HepG2 (cell line): ENCODE results near the gene NUBP2. TPM values are rescaled to one million over a fixed set of nuclear protein-coding genes. Genes with fewer than 3 reads are reported as not detected.

Source experiments
- ATAC-seq: fragments of 200-7000 bp; cut with Tn5 transposase; 3 replicates; pipeline ENCODE4 v1.9.1; 2020; ENCODE audit warnings: mild to moderate bottlenecking, moderate library complexity
- BruUV-seq: library from RNA; stranded (reverse); fragments of 400-500 nt; replicated peaks from 2 replicates; lab custom pipeline; 2021; lab: Mats Ljungman, UMichigan
- CTCF ChIA-PET: fragments of 300-600 bp; formaldehyde crosslinking; extraction: SDS; loops from one replicate; lab custom pipeline; 2021; ENCODE audit warnings: low total read pairs, inconsistent platforms, low intra/inter-chr PET ratio; lab: Yijun Ruan, JAX
- POLR2A ChIA-PET: fragments of 350-600 bp; sonication (Branson Sonifier 250); formaldehyde crosslinking; loops from one replicate; lab custom pipeline; 2020; ENCODE audit warnings: antibody characterized with exemption, inconsistent platforms; lab: Yijun Ruan, JAX
- DNase-seq: peaks from one replicate; pipeline ENCODE4 v3.0.0-alpha.2; 2015; ENCODE audit warnings: low spot score
- FAIRE-seq: peaks from 3 replicates; lab custom pipeline; 2011; peaks lifted over from hg19 to GRCh38; lab: Jason Lieb, UNC
- H2AFZ ChIP-seq: one replicate; pipeline ENCODE4 v1.6.1; 2011; ENCODE audit warnings: low read length, inconsistent platforms
- H3K27ac ChIP-seq: fragments of 300-600 bp; 3 replicates; pipeline ENCODE4 v1.8.0; 2011; ENCODE audit warnings: mixed run types, mild to moderate bottlenecking, mixed read lengths, low read length, inconsistent platforms; ENCODE audit not compliant: insufficient read depth; ENCODE audit errors: extremely low read length
- H3K27me3 ChIP-seq, 2 experiments: fragments of 200-600 bp in 1 of 2; 2 replicates in 1 of 2; 3 replicates in 1 of 2; pipeline versions ENCODE4 v1.6.0 to v1.8.0; 2011; ENCODE audit warnings: low read length in 2 of 2, mild to moderate bottlenecking in 2 of 2, moderate library complexity in 2 of 2, inconsistent platforms in 1 of 2; ENCODE audit not compliant: insufficient read depth in 2 of 2, control insufficient read depth in 1 of 2
- H3K36me3 ChIP-seq, 2 experiments: fragments of 200-600 bp in 1 of 2; replicated peaks in 1 of 2; 2 replicates in 1 of 2; 3 replicates in 1 of 2; pipeline versions ENCODE4 v1.5.1 to v1.8.0; 2011; ENCODE audit warnings: low read length in 2 of 2, inconsistent platforms in 1 of 2; ENCODE audit not compliant: insufficient read depth in 2 of 2, control insufficient read depth in 1 of 2
- H3K4me1 ChIP-seq: 2 replicates; pipeline ENCODE4 v1.5.1; 2012; ENCODE audit warnings: low read length, inconsistent platforms; ENCODE audit not compliant: insufficient read depth
- H3K4me2 ChIP-seq: 2 replicates; pipeline ENCODE4 v1.6.0; 2011; ENCODE audit warnings: low read depth, low read length, inconsistent platforms
- H3K4me3 ChIP-seq, 3 experiments: fragments of 200-600 bp in 1 of 3; sonication (generic), shearing (Covaris generic) in 1 of 3; replicated peaks in 1 of 3; 2 replicates each; pipeline ENCODE4 v1.5.1; 2011 to 2016; ENCODE audit warnings: low read length in 3 of 3, inconsistent platforms in 2 of 3, low read depth in 2 of 3, mild to moderate bottlenecking in 2 of 3, control low read depth in 1 of 3, mixed read lengths in 1 of 3; ENCODE audit not compliant: insufficient read depth in 1 of 3
- H3K79me2 ChIP-seq: one replicate; pipeline ENCODE4 v1.6.1; 2011; ENCODE audit warnings: low read length, inconsistent platforms; ENCODE audit not compliant: insufficient read depth
- H3K9ac ChIP-seq: 2 replicates; pipeline ENCODE4 v1.6.0; 2011; ENCODE audit warnings: mild to moderate bottlenecking, low read depth, low read length, inconsistent platforms; ENCODE audit not compliant: insufficient read depth
- H3K9me3 ChIP-seq: 2 replicates; pipeline ENCODE4 v1.5.1; 2012; ENCODE audit warnings: mild to moderate bottlenecking, low read length
- H4K20me1 ChIP-seq: 2 replicates; pipeline ENCODE4 v1.6.0; 2011; ENCODE audit warnings: inconsistent platforms, mild to moderate bottlenecking, low read length, moderate library complexity; ENCODE audit not compliant: insufficient read depth
- AGO1 ChIP-seq: fragments of 200-400 bp; formaldehyde crosslinking; IDR thresholded peaks from 2 replicates; pipeline ENCODE4 v1.6.1; 2017; ENCODE audit warnings: mild to moderate bottlenecking, low read depth, low read length, moderate library complexity; ENCODE audit not compliant: poor library complexity, severe bottlenecking
- KDM3A ChIP-seq: IDR thresholded peaks from 2 replicates; pipeline ENCODE4 v1.6.1; 2018; ENCODE audit warnings: low read depth, missing compliant biosample characterization
- MEIS2 ChIP-seq: sonication (generic); formaldehyde crosslinking; IDR thresholded peaks from 2 replicates; pipeline ENCODE4 v1.9.0; 2021; ENCODE audit warnings: mild to moderate bottlenecking, missing genetic modification reagents
- ZBTB49 ChIP-seq: sonication (generic); formaldehyde crosslinking; IDR thresholded peaks from 2 replicates; pipeline ENCODE4 v1.4.0; 2020; ENCODE audit warnings: missing genetic modification reagents, borderline replicate concordance
- ZNF768 ChIP-seq: sonication (generic); formaldehyde crosslinking; IDR thresholded peaks from 2 replicates; pipeline ENCODE4 v1.4.0; 2020; ENCODE audit warnings: missing genetic modification reagents
- ZNF770 ChIP-seq: sonication (generic); formaldehyde crosslinking; IDR thresholded peaks from 2 replicates; pipeline ENCODE4 v1.5.0; 2020; ENCODE audit warnings: mild to moderate bottlenecking, missing genetic modification reagents
- WGBS: methylation state at CpG from one replicate; pipeline ENCODE4 v1.1.6; 2017; ENCODE audit warnings: low lambda C conversion rate; 5-methylcytosine and 5-hydroxymethylcytosine counted together
- in situ Hi-C: cut with HindIII; loops from 2 replicates; pipeline ENCODE4 v1.10.0; 2017; ENCODE audit warnings: low pct_unique_long_range_greater_than_20kb; ENCODE audit not compliant: extremely low pct_ligation_motif_present
- intact Hi-C: fragments of 100-400 bp; cut with micrococcal nuclease; formaldehyde crosslinking; loops from one replicate; pipeline ENCODE4 v1.10.0; 2022; ENCODE audit not compliant: unreplicated experiment
- polyA plus RNA-seq, 8 experiments: library from polyadenylated mRNA; depleted of rRNA in 3 of 8; stranded (reverse) in 7 of 8; unstranded in 1 of 8; fragments of >200 nt; fragmentation: Illumina TruSeq in 4 of 8; extraction: Trizol in 4 of 8; gene quantifications; 2 replicates each; pipeline versions ENCODE4 v1.2.1 to v1.2.3, GENCODE V29; 2011 to 2016; ENCODE audit warnings: low read depth in 4 of 8, missing spikeins in 1 of 8, mixed read lengths in 1 of 8; ENCODE audit not compliant: insufficient read depth in 1 of 8
- total RNA-seq, 5 experiments: library from RNA; depleted of rRNA; stranded (reverse); fragments of >200 nt; fragmentation: Illumina TruSeq; extraction: Trizol; gene quantifications; 2 replicates each; pipeline ENCODE4 v1.2.3, GENCODE V29; 2016; ENCODE audit warnings: low read depth in 1 of 5

NUBP2 gene
- total and polyA plus RNA-seq, 2 of the 13 experiments (the other 11 are each of a cell fraction or from before 2014, with no cell fraction given) = 25.7 to 61.5 TPM

GRCh38 chr16:1780677-1781072 is 2.1 kb upstream of the NUBP2 start:
- ChIA-PET CTCF (no interaction called here), POLR2A (interaction anchor here (1.2 kb wide), 1 partner anchor 13 kb away, joined by 5 read pairs; the partner anchor contains the start of gene IGFALS)
- Histone ChIP-seq H3K4me1 (peaks cover 22% of the 10 kb centered on the region), H3K9ac (no peak overlapping the region), H2AFZ (no peak overlapping the region), H3K79me2 (peaks cover 22% of the 10 kb centered on the region), H3K4me3 (no peak overlapping the region), H3K9me3 (no peaks in the 10 kb centered on the region), H3K36me3 (peaks cover 4 to 10% of the 10 kb centered on the region in 2 experiments; a peak in 3 of 5 replicates), H3K27me3 (peaks cover 0 to 2% of the 10 kb centered on the region in 2 experiments; a peak in 1 of 5 replicates), H3K4me2 (peak overlapping the region; percentile 83; the same call in 1 of the 2 replicates), H4K20me1 (peaks cover 4% of the 10 kb centered on the region; the same call in 1 of the 2 replicates), H3K27ac (no peak overlapping the region)
- intact Hi-C loops (loop anchor here (5.0 kb wide), 1 partner anchor 47 kb away; the partner anchor contains the start of genes FAHD1 and HAGH), in situ Hi-C loops (loop anchor here (5.0 kb wide), 1 partner anchor 42 kb away; no protein-coding TSS in a partner anchor)
- FAIRE-seq (no peak), DNase-seq (no peak), ATAC-seq (no peak)
- peak; percentile 27; the same call in 1 of the 2 replicates for TF ChIP-seq ZNF770
- no peak for TF ChIP-seq KDM3A
- no peak for TF ChIP-seq MEIS2
- no TSS peak for BruUV-seq
- 86% methylated on average over 6 of the region's 6 CpGs for WGBS

- peak overlapping the region; percentile 63 for H3K27ac ChIP-seq
- peaks cover 4% of the 10 kb centered on the region; the same call in 1 of the 2 replicates for H4K20me1 ChIP-seq
- H3K9ac ChIP-seq = peak overlapping the region; percentile 78
- ATAC-seq (no peak), DNase-seq (no peak), FAIRE-seq (no peak)
- peaks cover 22% of the 10 kb centered on the region for H3K4me1 ChIP-seq
- H3K36me3 ChIP-seq = peaks cover under 1 to 13% of the 10 kb centered on the region in 2 experiments; a peak in 3 of 5 replicates
- CTCF ChIA-PET = no interaction called here
- no peaks in the 10 kb centered on the region for H3K9me3 ChIP-seq
- peak overlapping the region; percentile 83 for H3K4me2 ChIP-seq
- peaks cover 0 to 2% of the 10 kb centered on the region in 2 experiments; a peak in 1 of 5 replicates for H3K27me3 ChIP-seq
- TF ChIP-seq AGO1 (peak; percentile 1), ZBTB49 (CRISPR knock-in tag) (no peak), ZNF768 (CRISPR knock-in tag) (peak; percentile 2; the same call in 1 of the 2 replicates)
- POLR2A ChIA-PET = interaction anchor here (2.0 to 4.4 kb wide), 3 partner anchors 9 to 159 kb away, joined by 16 to 57 read pairs (median 38); partner anchors contain the start of genes EME2, IGFALS and MRPS34
- H3K79me2 ChIP-seq = peaks cover 23% of the 10 kb centered on the region
- no peak overlapping the region for H2AFZ ChIP-seq
- BruUV-seq = no TSS peak
- intact Hi-C loops (loop anchor here (5.0 kb wide), 1 partner anchor 46 kb away; the partner anchor contains the start of genes FAHD1 and HAGH), in situ Hi-C loops (loop anchor here (5.0 kb wide), 1 partner anchor 41 kb away; no protein-coding TSS in a partner anchor)
- peak overlapping the region; percentile 80 to 96 (median 89) for H3K4me3 ChIP-seq
- WGBS = 94% methylated on average over 11 of the region's 20 CpGs
Measured at GRCh38 chr16:1781254-1781653, 1.5 kb upstream of the NUBP2 start.
